ENCODE data around the gene PANK2.

- no peak for TF ChIP-seq RAD21 (IDR thresholded peaks at IDR 0.05; ENCODE audit: low read depth)
- TF ChIP-seq REST (IDR thresholded peaks at IDR 0.05; ENCODE audit: low read depth) = no peak
- no peak for TF ChIP-seq TAF1 (IDR thresholded peaks at IDR 0.05; ENCODE audit: low read depth)
- no peak for TF ChIP-seq FOXM1 (IDR thresholded peaks at IDR 0.05; ENCODE audit: borderline replicate concordance, low read depth)
- TF ChIP-seq CREB1 (IDR thresholded peaks at IDR 0.05; ENCODE audit: low read depth) = no peak
- TF ChIP-seq ZBTB7A (IDR thresholded peaks at IDR 0.05; ENCODE audit: low read depth) = no peak
- TF ChIP-seq TCF12 (IDR thresholded peaks at IDR 0.05; ENCODE audit: low read depth) = no peak
- TF ChIP-seq EP300 (IDR thresholded peaks at IDR 0.05; ENCODE audit: borderline replicate concordance) = no peak
- no peak for TF ChIP-seq MAX (IDR thresholded peaks at IDR 0.05)
These were observed 20.8 kb downstream of the PANK2 start for GRCh38 chr20:3909952-3910366.
